ENCODE data around the gene RIN2.

The RIN2 gene

GRCh38 chr20:19757487-19758132, 448 bp upstream of the RIN2 start:
- TF ChIP-seq, protein P1, sequence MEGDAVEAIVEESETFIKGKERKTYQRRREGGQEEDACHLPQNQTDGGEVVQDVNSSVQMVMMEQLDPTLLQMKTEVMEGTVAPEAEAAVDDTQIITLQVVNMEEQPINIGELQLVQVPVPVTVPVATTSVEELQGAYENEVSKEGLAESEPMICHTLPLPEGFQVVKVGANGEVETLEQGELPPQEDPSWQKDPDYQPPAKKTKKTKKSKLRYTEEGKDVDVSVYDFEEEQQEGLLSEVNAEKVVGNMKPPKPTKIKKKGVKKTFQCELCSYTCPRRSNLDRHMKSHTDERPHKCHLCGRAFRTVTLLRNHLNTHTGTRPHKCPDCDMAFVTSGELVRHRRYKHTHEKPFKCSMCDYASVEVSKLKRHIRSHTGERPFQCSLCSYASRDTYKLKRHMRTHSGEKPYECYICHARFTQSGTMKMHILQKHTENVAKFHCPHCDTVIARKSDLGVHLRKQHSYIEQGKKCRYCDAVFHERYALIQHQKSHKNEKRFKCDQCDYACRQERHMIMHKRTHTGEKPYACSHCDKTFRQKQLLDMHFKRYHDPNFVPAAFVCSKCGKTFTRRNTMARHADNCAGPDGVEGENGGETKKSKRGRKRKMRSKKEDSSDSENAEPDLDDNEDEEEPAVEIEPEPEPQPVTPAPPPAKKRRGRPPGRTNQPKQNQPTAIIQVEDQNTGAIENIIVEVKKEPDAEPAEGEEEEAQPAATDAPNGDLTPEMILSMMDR (IDR thresholded peaks at IDR 0.05; ENCODE audit: control extremely low read depth, extremely low read depth, low read depth, missing control alignments): no peak
- CTCF ChIA-PET: interaction anchor here (1.7 kb wide), 1 partner anchor 10 kb away, joined by 4 read pairs; no protein-coding TSS in a partner anchor
- DNase-seq (ENCODE audit: extremely low spot score): peak; percentile 31
- POLR2A ChIA-PET: no interaction called here

DNA sequence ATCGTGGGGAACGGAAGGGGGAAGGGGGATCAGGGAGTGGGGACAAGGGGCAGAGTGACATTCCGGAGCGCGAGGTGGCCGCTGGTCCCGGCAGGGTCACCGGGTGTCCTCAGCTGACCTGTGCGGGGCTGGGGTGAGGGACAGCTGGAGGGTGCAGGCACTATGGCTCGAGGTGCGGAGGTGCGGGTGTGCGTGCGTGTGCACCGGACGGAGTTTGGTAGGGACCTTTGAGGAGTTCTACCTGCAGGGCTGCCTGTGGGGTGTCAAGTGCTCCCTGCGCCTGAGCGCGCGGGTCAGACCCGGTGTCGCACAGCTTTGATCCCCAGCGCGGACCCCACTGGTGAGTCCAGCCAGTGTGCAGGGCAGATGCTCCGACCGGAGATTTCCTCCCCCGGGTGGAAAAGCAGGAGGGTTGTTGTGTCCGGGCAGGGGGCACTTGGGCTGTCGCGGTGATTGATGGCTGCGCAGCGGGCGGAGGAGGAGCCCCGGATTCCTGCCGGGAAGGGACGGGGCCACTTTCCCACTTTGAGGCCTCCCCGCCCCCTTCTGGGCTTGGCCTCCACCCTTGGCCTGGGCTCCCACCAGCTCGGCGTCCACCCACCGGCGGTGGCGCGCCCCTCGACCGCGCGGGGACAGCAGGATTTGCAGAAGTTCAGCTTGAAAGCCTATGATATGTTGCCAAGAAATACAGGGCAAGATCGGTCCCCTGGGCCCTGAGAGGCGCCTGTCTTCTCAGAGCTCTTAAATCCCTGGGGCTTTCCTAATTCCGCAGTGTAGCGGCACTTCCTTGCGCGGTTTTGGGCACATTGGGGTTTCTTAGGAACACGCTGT, 658 bp downstream of the RIN2 start:
- POLR2A ChIA-PET: no interaction called here

GRCh38 chr20:19760371-19760721, 2.3 kb downstream of the RIN2 start:
- DNase-seq (ENCODE audit: extremely low spot score): no peak
- ChIA-PET POLR2A (no interaction called here), CTCF (no interaction called here)
- TF ChIP-seq, protein P1 (IDR thresholded peaks at IDR 0.05; ENCODE audit: control extremely low read depth, extremely low read depth, low read depth, missing control alignments): no peak

More for the DNA sequence above, 658 bp downstream of the RIN2 start:
- CTCF ChIA-PET: interaction anchor here (0.9 to 1.7 kb wide), 2 partner anchors 11 to 69 kb away, joined by 3 to 4 read pairs; no protein-coding TSS in a partner anchor
- DNase-seq (ENCODE audit: extremely low spot score): no peak
- TF ChIP-seq, protein P1 (IDR thresholded peaks at IDR 0.05; ENCODE audit: control extremely low read depth, extremely low read depth, low read depth, missing control alignments): no peak

DNA sequence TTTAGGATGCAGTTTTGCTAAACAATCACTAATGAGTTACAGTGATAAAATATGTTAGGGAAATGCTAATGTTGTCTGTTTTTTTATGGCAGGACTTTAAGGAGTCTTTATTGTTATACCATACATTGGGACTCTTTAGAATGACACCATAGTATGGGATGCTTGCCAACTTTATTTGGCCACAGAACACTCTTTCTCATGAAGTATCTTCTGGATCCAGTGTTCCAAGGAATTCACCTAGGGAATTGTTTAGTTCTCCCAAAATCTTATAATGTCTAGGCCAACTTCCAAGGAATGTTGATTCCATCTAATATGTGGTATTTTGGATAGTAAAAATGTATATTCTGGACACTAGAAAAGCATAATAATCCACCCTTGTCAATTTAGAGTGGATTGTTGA, 3.3 kb downstream of the RIN2 start:
- TF ChIP-seq, protein P1 (IDR thresholded peaks at IDR 0.05; ENCODE audit: control extremely low read depth, extremely low read depth, low read depth, missing control alignments): no peak
- CTCF ChIA-PET: no interaction called here
- POLR2A ChIA-PET: no interaction called here
- no peak for DNase-seq (ENCODE audit: extremely low spot score)

DNA sequence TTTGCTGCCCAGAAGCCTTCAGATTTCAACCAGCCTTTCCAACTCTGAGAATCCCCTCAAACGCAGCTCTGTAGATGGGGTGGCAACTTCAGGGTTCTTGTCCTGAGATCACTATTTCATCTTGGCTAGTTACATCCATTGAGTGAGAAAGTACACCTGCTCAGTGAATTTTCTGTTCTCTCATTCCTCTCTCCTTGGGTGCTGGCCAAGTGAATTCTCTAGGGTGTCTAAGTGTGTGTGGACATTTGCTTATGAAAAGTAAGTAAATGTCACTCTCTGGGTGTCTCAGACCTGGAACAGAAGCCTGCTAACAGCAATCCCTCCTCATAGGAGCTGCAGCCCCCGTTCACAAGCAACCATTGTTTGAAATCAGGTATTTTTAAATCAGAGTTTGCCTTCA, 3.8 kb downstream of the RIN2 start:
- CTCF ChIA-PET: no interaction called here
- POLR2A ChIA-PET: no interaction called here
- TF ChIP-seq, protein P1 (IDR thresholded peaks at IDR 0.05; ENCODE audit: control extremely low read depth, extremely low read depth, low read depth, missing control alignments): no peak
- DNase-seq (ENCODE audit: extremely low spot score): no peak

- DNase-seq (ENCODE audit: extremely low spot score): no peak
- TF ChIP-seq, protein P1 (IDR thresholded peaks at IDR 0.05; ENCODE audit: control extremely low read depth, extremely low read depth, low read depth, missing control alignments): no peak
- CTCF ChIA-PET: no interaction called here
- POLR2A ChIA-PET: no interaction called here
These were observed 6.1 kb downstream of the RIN2 start for GRCh38 chr20:19764207-19764606.

Data from GM10248 (cell line).